Measurements from ENCODE around the gene SUSD6.

The SUSD6 gene

GRCh38 chr14:69611172-69612013, at the start of gene SUSD6:
SUSD6 (plus strand) TSS chr14:69611596; CDS start chr14:69658593, 46,997 bp downstream.
- DNase-seq = peak; percentile 78

- DNase-seq = no peak
Observed at GRCh38 chr14:69561893-69562292, 49.5 kb upstream of the SUSD6 start.

GRCh38 chr14:69567563-69567962, 43.8 kb upstream of the SUSD6 start:
- no peak for DNase-seq

GRCh38 chr14:69569859-69570258, 41.5 kb upstream of the SUSD6 start:
- no peak for DNase-seq

- DNase-seq = no peak
Observed at GRCh38 chr14:69570836-69571330, 40.5 kb upstream of the SUSD6 start.

- DNase-seq = no peak
Observed at GRCh38 chr14:69571449-69572029, 39.9 kb upstream of the SUSD6 start.

GRCh38 chr14:69572030-69572840, 39.2 kb upstream of the SUSD6 start:
- no peak for DNase-seq

GRCh38 chr14:69572841-69573135, 38.6 kb upstream of the SUSD6 start:
- DNase-seq = no peak

- DNase-seq = no peak
Observed at GRCh38 chr14:69573205-69573830, 38.1 kb upstream of the SUSD6 start.

GRCh38 chr14:69573831-69574262, 37.5 kb upstream of the SUSD6 start:
- no peak for DNase-seq

GRCh38 chr14:69574263-69574953, 37.0 kb upstream of the SUSD6 start, which contains the start of gene CCDC177:
CCDC177 (minus strand) TSS chr14:69574871; CDS start chr14:69573622, 1,249 bp downstream.
- DNase-seq = peak; percentile 19

- DNase-seq = no peak
Observed at GRCh38 chr14:69574954-69575295, 36.5 kb upstream of the SUSD6 start.

GRCh38 chr14:69579476-69579875, 31.9 kb upstream of the SUSD6 start:
- DNase-seq = no peak

GRCh38 chr14:69580009-69580577, 31.3 kb upstream of the SUSD6 start:
- peak; percentile 35 for DNase-seq

- no peak for DNase-seq
Observed at GRCh38 chr14:69581316-69581935, 30.0 kb upstream of the SUSD6 start.

- no peak for DNase-seq
Observed at GRCh38 chr14:69582212-69582611, 29.2 kb upstream of the SUSD6 start.

- DNase-seq = no peak
Observed at GRCh38 chr14:69582829-69583228, 28.6 kb upstream of the SUSD6 start.

GRCh38 chr14:69584389-69584788, 27.0 kb upstream of the SUSD6 start:
- DNase-seq = no peak

GRCh38 chr14:69586404-69586803, 25.0 kb upstream of the SUSD6 start:
- DNase-seq = no peak

GRCh38 chr14:69587389-69587788, 24.0 kb upstream of the SUSD6 start:
- DNase-seq = no peak

- no peak for DNase-seq
Observed at GRCh38 chr14:69591317-69591716, 20.1 kb upstream of the SUSD6 start.

Data from kidney glomerular epithelial cell (primary cell).